Neural cell (in vitro differentiated cells): ENCODE results near the gene CIB1. TPM values are rescaled to one million over a fixed set of nuclear protein-coding genes. Genes with fewer than 3 reads are reported as not detected.
"Not testable (repeated sequence)": the region's sequence is repeated elsewhere in the genome, so short reads cannot be mapped to it uniquely, and the experiment has no call there.

Source experiments
- H2AFZ ChIP-seq: fragments of 200-600, 300-800 bp; sonication (generic), shearing (Covaris generic); 2 replicates; pipeline ENCODE4 v1.6.0; 2014; ENCODE audit warnings: low read depth, mild to moderate bottlenecking, antibody characterized with exemption, low read length, moderate library complexity
- H3F3A ChIP-seq: fragments of 200-600 bp; shearing (Covaris generic); 2 replicates; pipeline ENCODE4 v1.6.1; 2016; ENCODE audit warnings: mild to moderate bottlenecking, moderate library complexity, mixed read lengths, antibody characterized with exemption, low read length; ENCODE audit not compliant: insufficient read depth, poor library complexity, severe bottlenecking
- H3K27ac ChIP-seq: fragments of 200-600, 300-800 bp; sonication (generic), shearing (Covaris generic); 2 replicates; pipeline ENCODE4 v1.5.1; 2014; ENCODE audit warnings: mild to moderate bottlenecking, low read length, moderate library complexity
- H3K27me3 ChIP-seq: fragments of 300-800, 200-600 bp; sonication (generic), shearing (Covaris generic); 2 replicates; pipeline ENCODE4 v1.6.0; 2014; ENCODE audit warnings: mild to moderate bottlenecking, low read depth, low read length, moderate library complexity; ENCODE audit not compliant: insufficient read depth
- H3K36me3 ChIP-seq: fragments of 300-800, 200-600 bp; sonication (generic), shearing (Covaris generic); 2 replicates; pipeline ENCODE4 v1.5.1; 2014; ENCODE audit warnings: mild to moderate bottlenecking, antibody characterized with exemption, low read length, moderate library complexity; ENCODE audit not compliant: insufficient read depth
- H3K4me2 ChIP-seq: fragments of 300-800, 200-600 bp; sonication (generic), shearing (Covaris generic); 2 replicates; pipeline ENCODE4 v1.6.0; 2014; ENCODE audit warnings: mild to moderate bottlenecking, low read length
- H3K4me3 ChIP-seq: fragments of 300-800, 200-600 bp; sonication (generic), shearing (Covaris generic); 2 replicates; pipeline ENCODE4 v1.5.1; 2014; ENCODE audit warnings: mild to moderate bottlenecking, low read length, moderate library complexity
- H3K79me2 ChIP-seq: fragments of 200-600 bp; shearing (Covaris generic); replicated peaks from 2 replicates; pipeline ENCODE4 v1.6.0; 2014; ENCODE audit warnings: mild to moderate bottlenecking, low read length, moderate library complexity; ENCODE audit not compliant: insufficient read depth
- H3K9ac ChIP-seq: fragments of 300-800, 200-600 bp; sonication (generic), shearing (Covaris generic); 2 replicates; pipeline ENCODE4 v1.6.1; 2016; ENCODE audit warnings: mild to moderate bottlenecking, low read length, mixed read lengths
- H3K9me2 ChIP-seq: fragments of 200-600 bp; shearing (Covaris generic); 2 replicates; pipeline ENCODE4 v1.6.1; 2016; ENCODE audit warnings: mild to moderate bottlenecking, low read length, mixed read lengths; ENCODE audit not compliant: insufficient read depth
- H3K9me3 ChIP-seq: fragments of 200-600, 300-800 bp; sonication (generic), shearing (Covaris generic); 2 replicates; pipeline ENCODE4 v1.6.1; 2016; ENCODE audit warnings: mild to moderate bottlenecking, mixed run types, low read length, moderate library complexity, mixed read lengths
- H4K20me1 ChIP-seq: fragments of 200-600 bp; shearing (Covaris generic); 2 replicates; pipeline ENCODE4 v1.6.1; 2016; ENCODE audit warnings: mild to moderate bottlenecking, mixed run types; ENCODE audit not compliant: insufficient read depth
- EP300 ChIP-seq: fragments of 450-650 bp; conservative IDR thresholded peaks from 2 replicates; pipeline ENCODE4 v1.6.1; 2014; ENCODE audit warnings: antibody characterized with exemption, mild to moderate bottlenecking, moderate library complexity; ENCODE audit not compliant: poor library complexity, severe bottlenecking
- EZH2 ChIP-seq: fragments of 200-600, 300-800 bp; shearing (Covaris generic), sonication (generic); IDR thresholded peaks from 2 replicates; pipeline ENCODE4 v1.6.1; 2014; ENCODE audit warnings: antibody characterized with exemption, low read length, borderline replicate concordance, mild to moderate bottlenecking; ENCODE audit not compliant: insufficient read depth, poor library complexity, severe bottlenecking
- MXI1 ChIP-seq: fragments of 450-650 bp; conservative IDR thresholded peaks from 2 replicates; pipeline ENCODE4 v1.6.1; 2014; ENCODE audit warnings: antibody characterized with exemption, mild to moderate bottlenecking; ENCODE audit not compliant: poor library complexity, severe bottlenecking
- POLR2AphosphoS5 ChIP-seq: IDR thresholded peaks from 2 replicates; pipeline ENCODE4 v1.6.1; 2012
- RAD21 ChIP-seq: fragments of 450-650 bp; conservative IDR thresholded peaks from 2 replicates; pipeline ENCODE4 v1.6.1; 2014; ENCODE audit warnings: antibody characterized with exemption, mild to moderate bottlenecking, moderate library complexity
- SMC3 ChIP-seq: fragments of 450-650 bp; conservative IDR thresholded peaks from 2 replicates; pipeline ENCODE4 v1.6.1; 2014; ENCODE audit warnings: antibody characterized with exemption, mild to moderate bottlenecking, moderate library complexity; ENCODE audit not compliant: poor library complexity
- TAF1 ChIP-seq: IDR thresholded peaks from 2 replicates; pipeline ENCODE4 v1.6.1; 2012; ENCODE audit warnings: low read depth
- polyA plus RNA-seq: library from polyadenylated mRNA; depleted of rRNA; stranded (reverse); fragments of >200 nt; gene quantifications from 2 replicates; pipeline ENCODE4 v1.2.3, GENCODE V29; 2014
- TF ChIP-seq, protein P1 (sequence below): fragments of 450-650 bp; IDR thresholded peaks from 2 replicates; pipeline ENCODE4 v1.5.1; 2014; ENCODE audit warnings: antibody characterized with exemption, mild to moderate bottlenecking, moderate library complexity; ENCODE audit not compliant: poor library complexity, severe bottlenecking
- TF ChIP-seq, protein P2 (sequence below): IDR thresholded peaks from 2 replicates; pipeline ENCODE4 v1.6.1; 2012; ENCODE audit warnings: borderline replicate concordance

CIB1 gene
- polyA plus RNA-seq, 1 donor from 2014 or later: 9.4 TPM

DNA sequence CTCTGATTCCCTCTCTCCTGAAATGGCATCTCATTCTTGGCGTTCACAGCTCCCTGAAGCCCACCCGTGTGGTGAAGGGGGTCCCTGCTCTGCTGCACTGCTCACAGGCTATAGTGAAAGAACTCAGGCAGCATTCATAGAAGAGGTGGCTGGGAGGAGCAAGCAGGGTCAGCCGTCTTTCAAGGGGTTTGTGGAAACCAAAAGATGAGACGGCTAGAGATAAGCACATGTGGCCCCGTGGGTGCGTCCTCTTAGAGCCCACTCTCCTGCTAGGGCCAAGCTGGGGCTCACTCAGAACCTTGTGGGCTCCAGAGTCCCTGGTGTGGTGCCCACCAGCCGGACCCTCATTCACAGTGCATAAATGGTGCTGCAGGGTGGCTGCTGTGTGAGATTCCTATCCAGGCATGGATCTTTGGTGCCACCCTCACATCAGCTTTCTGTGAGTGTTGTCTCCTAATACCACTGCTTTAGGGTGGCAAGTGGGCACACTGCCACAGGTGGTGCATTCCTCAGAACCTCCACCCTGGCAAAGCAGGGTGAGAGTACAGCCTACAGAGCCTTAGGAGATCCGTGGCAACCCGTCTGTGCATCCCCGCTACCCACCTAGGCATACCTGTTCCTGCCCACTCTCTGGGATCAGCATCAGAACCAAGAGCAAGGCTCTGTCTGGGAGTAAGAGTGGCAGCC, 43.8 kb downstream of the CIB1 start:
- Histone ChIP-seq H3K27ac (no peak overlapping the region), H3F3A (no peaks in the 10 kb centered on the region), H3K4me3 (no peak overlapping the region), H3K79me2 (peaks cover 6% of the 10 kb centered on the region), H3K27me3 (no peaks in the 10 kb centered on the region), H3K4me2 (no peak overlapping the region), H3K36me3 (no peaks in the 10 kb centered on the region), H3K9ac (no peak overlapping the region), H2AFZ (no peak overlapping the region), H4K20me1 (no peaks in the 10 kb centered on the region), H3K9me2 (no peaks in the 10 kb centered on the region), H3K9me3 (no peaks in the 10 kb centered on the region)
- no peak for TF ChIP-seq RAD21
- no peak for TF ChIP-seq EP300
- no peak for TF ChIP-seq POLR2AphosphoS5
- TF ChIP-seq, protein P1, sequence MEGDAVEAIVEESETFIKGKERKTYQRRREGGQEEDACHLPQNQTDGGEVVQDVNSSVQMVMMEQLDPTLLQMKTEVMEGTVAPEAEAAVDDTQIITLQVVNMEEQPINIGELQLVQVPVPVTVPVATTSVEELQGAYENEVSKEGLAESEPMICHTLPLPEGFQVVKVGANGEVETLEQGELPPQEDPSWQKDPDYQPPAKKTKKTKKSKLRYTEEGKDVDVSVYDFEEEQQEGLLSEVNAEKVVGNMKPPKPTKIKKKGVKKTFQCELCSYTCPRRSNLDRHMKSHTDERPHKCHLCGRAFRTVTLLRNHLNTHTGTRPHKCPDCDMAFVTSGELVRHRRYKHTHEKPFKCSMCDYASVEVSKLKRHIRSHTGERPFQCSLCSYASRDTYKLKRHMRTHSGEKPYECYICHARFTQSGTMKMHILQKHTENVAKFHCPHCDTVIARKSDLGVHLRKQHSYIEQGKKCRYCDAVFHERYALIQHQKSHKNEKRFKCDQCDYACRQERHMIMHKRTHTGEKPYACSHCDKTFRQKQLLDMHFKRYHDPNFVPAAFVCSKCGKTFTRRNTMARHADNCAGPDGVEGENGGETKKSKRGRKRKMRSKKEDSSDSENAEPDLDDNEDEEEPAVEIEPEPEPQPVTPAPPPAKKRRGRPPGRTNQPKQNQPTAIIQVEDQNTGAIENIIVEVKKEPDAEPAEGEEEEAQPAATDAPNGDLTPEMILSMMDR: no peak
- no peak for TF ChIP-seq SMC3
- no peak for TF ChIP-seq TAF1
- TF ChIP-seq EZH2: no peak
- TF ChIP-seq, protein P2, sequence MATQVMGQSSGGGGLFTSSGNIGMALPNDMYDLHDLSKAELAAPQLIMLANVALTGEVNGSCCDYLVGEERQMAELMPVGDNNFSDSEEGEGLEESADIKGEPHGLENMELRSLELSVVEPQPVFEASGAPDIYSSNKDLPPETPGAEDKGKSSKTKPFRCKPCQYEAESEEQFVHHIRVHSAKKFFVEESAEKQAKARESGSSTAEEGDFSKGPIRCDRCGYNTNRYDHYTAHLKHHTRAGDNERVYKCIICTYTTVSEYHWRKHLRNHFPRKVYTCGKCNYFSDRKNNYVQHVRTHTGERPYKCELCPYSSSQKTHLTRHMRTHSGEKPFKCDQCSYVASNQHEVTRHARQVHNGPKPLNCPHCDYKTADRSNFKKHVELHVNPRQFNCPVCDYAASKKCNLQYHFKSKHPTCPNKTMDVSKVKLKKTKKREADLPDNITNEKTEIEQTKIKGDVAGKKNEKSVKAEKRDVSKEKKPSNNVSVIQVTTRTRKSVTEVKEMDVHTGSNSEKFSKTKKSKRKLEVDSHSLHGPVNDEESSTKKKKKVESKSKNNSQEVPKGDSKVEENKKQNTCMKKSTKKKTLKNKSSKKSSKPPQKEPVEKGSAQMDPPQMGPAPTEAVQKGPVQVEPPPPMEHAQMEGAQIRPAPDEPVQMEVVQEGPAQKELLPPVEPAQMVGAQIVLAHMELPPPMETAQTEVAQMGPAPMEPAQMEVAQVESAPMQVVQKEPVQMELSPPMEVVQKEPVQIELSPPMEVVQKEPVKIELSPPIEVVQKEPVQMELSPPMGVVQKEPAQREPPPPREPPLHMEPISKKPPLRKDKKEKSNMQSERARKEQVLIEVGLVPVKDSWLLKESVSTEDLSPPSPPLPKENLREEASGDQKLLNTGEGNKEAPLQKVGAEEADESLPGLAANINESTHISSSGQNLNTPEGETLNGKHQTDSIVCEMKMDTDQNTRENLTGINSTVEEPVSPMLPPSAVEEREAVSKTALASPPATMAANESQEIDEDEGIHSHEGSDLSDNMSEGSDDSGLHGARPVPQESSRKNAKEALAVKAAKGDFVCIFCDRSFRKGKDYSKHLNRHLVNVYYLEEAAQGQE: no peak
- no peak for TF ChIP-seq MXI1

DNA sequence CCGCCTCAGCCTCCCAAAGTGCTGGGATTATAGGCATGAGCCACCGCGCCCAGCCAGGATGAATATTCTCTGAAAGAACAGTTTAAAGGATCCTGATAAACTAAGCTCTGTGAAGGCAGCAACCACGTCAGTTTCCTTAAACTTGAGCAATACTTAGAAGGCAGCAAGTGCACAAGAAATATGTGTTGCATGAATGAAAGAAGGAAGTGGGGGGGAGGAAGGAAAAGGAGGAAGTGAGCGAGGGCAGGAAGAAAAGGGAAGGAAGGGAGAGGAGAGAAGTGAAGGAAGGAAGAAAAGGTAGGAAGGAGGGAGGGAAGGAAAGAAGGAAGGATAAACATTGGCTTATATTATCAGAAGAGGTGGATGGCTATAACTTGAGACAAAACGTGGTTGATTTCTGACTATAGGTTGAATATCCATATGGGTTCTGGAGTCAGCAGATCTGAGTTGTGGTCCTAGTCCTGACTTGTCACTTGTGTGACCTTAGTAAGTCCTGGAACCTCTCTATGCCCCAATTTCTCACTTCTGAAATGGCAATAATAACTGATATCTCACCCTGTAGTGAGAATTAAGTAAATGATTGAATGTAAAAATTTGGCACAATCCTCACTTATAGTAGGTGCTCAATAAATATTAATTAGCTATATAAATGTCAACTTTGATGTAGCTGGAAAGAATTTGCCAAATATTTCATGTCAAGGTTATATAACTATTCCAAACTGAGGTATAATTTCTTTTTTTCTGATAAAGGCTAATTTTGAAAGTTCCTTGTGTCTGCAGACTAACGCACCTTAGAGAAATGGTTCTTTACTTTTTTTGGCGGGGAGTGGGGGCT, 44.6 kb downstream of the CIB1 start:
- Histone ChIP-seq H3K9me3 (no peaks in the 10 kb centered on the region), H3K79me2 (peaks cover 6% of the 10 kb centered on the region), H3K9ac (no peak overlapping the region), H3F3A (no peaks in the 10 kb centered on the region), H4K20me1 (no peaks in the 10 kb centered on the region), H3K27me3 (no peaks in the 10 kb centered on the region), H3K36me3 (no peaks in the 10 kb centered on the region), H2AFZ (no peak overlapping the region), H3K27ac (no peak overlapping the region), H3K4me3 (no peak overlapping the region), H3K4me2 (no peak overlapping the region), H3K9me2 (no peaks in the 10 kb centered on the region)
- TF ChIP-seq POLR2AphosphoS5: no peak
- TF ChIP-seq, protein P1: no peak
- TF ChIP-seq TAF1: no peak
- no peak for TF ChIP-seq EP300
- TF ChIP-seq SMC3: no peak
- no peak for TF ChIP-seq EZH2
- no peak for TF ChIP-seq RAD21
- TF ChIP-seq, protein P2: no peak
- TF ChIP-seq MXI1: no peak

DNA sequence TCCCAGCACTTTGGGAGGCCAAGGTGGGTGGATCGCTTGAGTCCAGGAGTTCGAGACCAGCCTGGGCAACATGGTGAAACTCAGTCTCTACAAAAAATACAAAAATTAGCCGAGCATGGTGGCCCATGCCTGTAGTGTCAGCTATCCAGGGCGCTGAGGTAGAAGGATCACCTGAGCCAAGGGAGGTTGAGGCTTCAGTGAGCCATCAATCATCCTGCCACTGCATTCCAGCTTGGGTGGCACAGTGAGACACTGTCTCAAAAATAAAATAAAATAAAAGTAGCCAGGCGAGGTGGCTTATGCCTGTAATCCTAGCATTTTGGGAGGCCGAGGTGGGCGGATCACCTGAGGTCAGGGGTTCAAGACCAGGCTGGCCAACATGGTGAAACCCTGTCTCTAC, 45.7 kb downstream of the CIB1 start:
- H3K27ac ChIP-seq, H4K20me1 ChIP-seq, H3F3A ChIP-seq, H3K9me2 ChIP-seq, H3K36me3 ChIP-seq, H3K9me3 ChIP-seq, H3K27me3 ChIP-seq, H3K9ac ChIP-seq, H3K4me3 ChIP-seq, H3K4me2 ChIP-seq, H2AFZ ChIP-seq, H3K79me2 ChIP-seq: not testable (repeated sequence)
